ENCODE data around the gene EP300.

EP300 gene

GRCh38 chr22:41215926-41216325, 123.5 kb downstream of the EP300 start:
- Histone ChIP-seq H3K4me2 (ENCODE audit: low read length, poor library complexity, severe bottlenecking) (no peak overlapping the region), H3K36me3 (ENCODE audit: control insufficient read depth in 1 of 2, insufficient read depth in 2 of 2, low read depth in 1 of 2, low read length in 2 of 2) (peaks cover 51 to 53% of the 10 kb centered on the region in 2 experiments), H4K91ac (ENCODE audit: low read length) (peak overlapping the region; percentile 52), H3K4me3 (ENCODE audit: insufficient read depth in 1 of 2, low read depth in 1 of 2, low read length in 2 of 2) (no peak overlapping the region), H3K4me1 (ENCODE audit: control insufficient read depth, insufficient read depth, low read depth, low read length) (peaks cover 5% of the 10 kb centered on the region), H3K9ac (ENCODE audit: low read length) (no peak overlapping the region), H2AK5ac (ENCODE audit: low read length, severe bottlenecking) (no peak overlapping the region), H2AFZ (ENCODE audit: low read depth, low read length) (no peak overlapping the region), H2BK5ac (ENCODE audit: low read depth, low read length, poor library complexity, severe bottlenecking) (no peak overlapping the region), H2BK12ac (ENCODE audit: low read length in 2 of 2) (no peak overlapping the region), H3K4ac (ENCODE audit: low read depth in 1 of 2, low read length in 2 of 2) (no peak overlapping the region), H2BK15ac (ENCODE audit: low read depth, poor library complexity, severe bottlenecking) (no peak overlapping the region), H4K8ac (ENCODE audit: low read length) (no peak overlapping the region), H3K27ac (ENCODE audit: low read length, poor library complexity, severe bottlenecking) (no peak overlapping the region), H3K23ac (ENCODE audit: low read length in 2 of 2) (no peak overlapping the region), H3K9me3 (ENCODE audit: control insufficient read depth, low read length) (no peaks in the 10 kb centered on the region), H3K18ac (ENCODE audit: low read depth in 1 of 2, low read length in 2 of 2) (no peak overlapping the region), H3K27me3 (ENCODE audit: control insufficient read depth in 1 of 2, insufficient read depth in 1 of 2, low read length in 2 of 2) (no peaks in the 10 kb centered on the region), H3K79me1 (replicated peaks; ENCODE audit: low read length, poor library complexity, severe bottlenecking) (peaks cover 6% of the 10 kb centered on the region), H2BK120ac (ENCODE audit: low read depth, low read length) (no peak overlapping the region), H3K14ac (ENCODE audit: low read length in 2 of 2) (no peak overlapping the region)
- no peak for DNase-seq
- 95% methylated on average over 7 of the region's 7 CpGs for WGBS

DNA sequence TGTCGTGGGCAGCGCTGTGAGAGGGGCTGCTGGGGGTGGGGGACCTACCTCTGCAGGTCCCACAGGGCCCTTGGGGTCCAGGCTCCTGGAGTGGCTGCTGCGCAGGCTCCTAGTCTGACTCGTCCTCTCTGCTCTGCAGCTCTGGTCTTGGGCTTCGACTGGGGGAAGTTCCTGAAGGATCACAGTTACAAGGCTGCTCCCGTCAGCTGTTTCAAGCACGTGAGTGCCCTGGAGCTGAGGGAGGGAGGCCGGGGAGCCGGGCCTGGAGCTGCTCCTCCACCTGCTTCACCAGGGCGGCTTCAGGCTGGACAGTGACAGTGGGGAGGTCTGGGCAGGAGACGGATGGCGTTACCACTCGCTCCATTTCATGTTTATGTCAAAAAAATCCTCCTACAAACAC, 124.6 kb downstream of the EP300 start:
- H2AFZ ChIP-seq (ENCODE audit: low read depth, low read length) = no peak overlapping the region

GRCh38 chr22:41217553-41218157, 125.3 kb downstream of the EP300 start:
- no peak overlapping the region for H2BK12ac ChIP-seq (ENCODE audit: low read length in 2 of 2)
- H3K23ac ChIP-seq (ENCODE audit: low read length in 2 of 2) = no peak overlapping the region
- H4K8ac ChIP-seq (ENCODE audit: low read length) = peak overlapping the region; percentile 69
- H4K91ac ChIP-seq (ENCODE audit: low read length) = no peak overlapping the region
- no peak overlapping the region for H2AK5ac ChIP-seq (ENCODE audit: low read length, severe bottlenecking)
- H3K4me2 ChIP-seq (ENCODE audit: low read length, poor library complexity, severe bottlenecking) = no peak overlapping the region
- H3K9me3 ChIP-seq (ENCODE audit: control insufficient read depth, low read length) = no peaks in the 10 kb centered on the region
- peaks cover 6% of the 10 kb centered on the region for H3K79me1 ChIP-seq (replicated peaks; ENCODE audit: low read length, poor library complexity, severe bottlenecking)
- no peak overlapping the region for H2BK15ac ChIP-seq (ENCODE audit: low read depth, poor library complexity, severe bottlenecking)
- H2AFZ ChIP-seq (ENCODE audit: low read depth, low read length) = peak overlapping the region; percentile 8
- 76% methylated on average over 13 of the region's 16 CpGs for WGBS
- no peak overlapping the region for H2BK120ac ChIP-seq (ENCODE audit: low read depth, low read length)
- H3K18ac ChIP-seq (ENCODE audit: low read depth in 1 of 2, low read length in 2 of 2) = peak overlapping the region in 1 of 2 experiments; percentile 66
- peaks cover 56 to 58% of the 10 kb centered on the region in 2 experiments for H3K36me3 ChIP-seq (ENCODE audit: control insufficient read depth in 1 of 2, insufficient read depth in 2 of 2, low read depth in 1 of 2, low read length in 2 of 2)
- H3K14ac ChIP-seq (ENCODE audit: low read length in 2 of 2) = no peak overlapping the region
- H3K4me3 ChIP-seq (ENCODE audit: insufficient read depth in 1 of 2, low read depth in 1 of 2, low read length in 2 of 2) = no peak overlapping the region
- H3K27me3 ChIP-seq (ENCODE audit: control insufficient read depth in 1 of 2, insufficient read depth in 1 of 2, low read length in 2 of 2) = no peaks in the 10 kb centered on the region
- H3K4ac ChIP-seq (ENCODE audit: low read depth in 1 of 2, low read length in 2 of 2) = no peak overlapping the region
- peaks cover 5% of the 10 kb centered on the region for H3K4me1 ChIP-seq (ENCODE audit: control insufficient read depth, insufficient read depth, low read depth, low read length)
- DNase-seq = peak; percentile 84
- peak overlapping the region; percentile 75 for H3K9ac ChIP-seq (ENCODE audit: low read length)
- no peak overlapping the region for H2BK5ac ChIP-seq (ENCODE audit: low read depth, low read length, poor library complexity, severe bottlenecking)
- H3K27ac ChIP-seq (ENCODE audit: low read length, poor library complexity, severe bottlenecking) = peak overlapping the region; percentile 19

More for the DNA sequence above, 124.6 kb downstream of the EP300 start:
- Histone ChIP-seq H2AK5ac (ENCODE audit: low read length, severe bottlenecking) (no peak overlapping the region), H3K27me3 (ENCODE audit: control insufficient read depth in 1 of 2, insufficient read depth in 1 of 2, low read length in 2 of 2) (no peaks in the 10 kb centered on the region), H3K27ac (ENCODE audit: low read length, poor library complexity, severe bottlenecking) (no peak overlapping the region), H4K8ac (ENCODE audit: low read length) (no peak overlapping the region), H3K18ac (ENCODE audit: low read depth in 1 of 2, low read length in 2 of 2) (no peak overlapping the region), H3K4me3 (ENCODE audit: insufficient read depth in 1 of 2, low read depth in 1 of 2, low read length in 2 of 2) (no peak overlapping the region), H4K91ac (ENCODE audit: low read length) (no peak overlapping the region), H2BK15ac (ENCODE audit: low read depth, poor library complexity, severe bottlenecking) (no peak overlapping the region), H3K14ac (ENCODE audit: low read length in 2 of 2) (no peak overlapping the region), H3K9ac (ENCODE audit: low read length) (peak overlapping the region; percentile 75), H3K36me3 (ENCODE audit: control insufficient read depth in 1 of 2, insufficient read depth in 2 of 2, low read depth in 1 of 2, low read length in 2 of 2) (peaks cover 55 to 57% of the 10 kb centered on the region in 2 experiments), H2BK120ac (ENCODE audit: low read depth, low read length) (no peak overlapping the region), H2BK12ac (ENCODE audit: low read length in 2 of 2) (no peak overlapping the region), H3K79me1 (replicated peaks; ENCODE audit: low read length, poor library complexity, severe bottlenecking) (peaks cover 6% of the 10 kb centered on the region), H3K23ac (ENCODE audit: low read length in 2 of 2) (no peak overlapping the region), H3K4me1 (ENCODE audit: control insufficient read depth, insufficient read depth, low read depth, low read length) (peaks cover 5% of the 10 kb centered on the region), H3K9me3 (ENCODE audit: control insufficient read depth, low read length) (no peaks in the 10 kb centered on the region), H2BK5ac (ENCODE audit: low read depth, low read length, poor library complexity, severe bottlenecking) (no peak overlapping the region), H3K4ac (ENCODE audit: low read depth in 1 of 2, low read length in 2 of 2) (peak overlapping the region in 1 of 2 experiments; percentile 76), H3K4me2 (ENCODE audit: low read length, poor library complexity, severe bottlenecking) (no peak overlapping the region)
- peak; percentile 50 for DNase-seq
- WGBS = 89% methylated on average over 13 of the region's 13 CpGs

- H4K91ac ChIP-seq (ENCODE audit: low read length) = no peak overlapping the region
Measured at GRCh38 chr22:41222846-41223507, 130.6 kb downstream of the EP300 start.

More at GRCh38 chr22:41222846-41223507, 130.6 kb downstream of the EP300 start:
- Histone ChIP-seq H3K27me3 (ENCODE audit: control insufficient read depth in 1 of 2, insufficient read depth in 1 of 2, low read length in 2 of 2) (no peaks in the 10 kb centered on the region), H3K4me2 (ENCODE audit: low read length, poor library complexity, severe bottlenecking) (no peak overlapping the region), H2AFZ (ENCODE audit: low read depth, low read length) (no peak overlapping the region), H2AK5ac (ENCODE audit: low read length, severe bottlenecking) (no peak overlapping the region), H3K9ac (ENCODE audit: low read length) (no peak overlapping the region), H4K8ac (ENCODE audit: low read length) (no peak overlapping the region), H2BK120ac (ENCODE audit: low read depth, low read length) (no peak overlapping the region), H2BK5ac (ENCODE audit: low read depth, low read length, poor library complexity, severe bottlenecking) (no peak overlapping the region), H3K4me1 (ENCODE audit: control insufficient read depth, insufficient read depth, low read depth, low read length) (peaks cover under 1% of the 10 kb centered on the region), H3K36me3 (ENCODE audit: control insufficient read depth in 1 of 2, insufficient read depth in 2 of 2, low read depth in 1 of 2, low read length in 2 of 2) (peaks cover 76 to 85% of the 10 kb centered on the region in 2 experiments), H2BK15ac (ENCODE audit: low read depth, poor library complexity, severe bottlenecking) (no peak overlapping the region), H3K23ac (ENCODE audit: low read length in 2 of 2) (no peak overlapping the region), H3K27ac (ENCODE audit: low read length, poor library complexity, severe bottlenecking) (no peak overlapping the region), H3K79me1 (replicated peaks; ENCODE audit: low read length, poor library complexity, severe bottlenecking) (no peaks in the 10 kb centered on the region), H3K9me3 (ENCODE audit: control insufficient read depth, low read length) (no peaks in the 10 kb centered on the region), H3K4me3 (ENCODE audit: insufficient read depth in 1 of 2, low read depth in 1 of 2, low read length in 2 of 2) (no peak overlapping the region), H3K4ac (ENCODE audit: low read depth in 1 of 2, low read length in 2 of 2) (no peak overlapping the region), H3K18ac (ENCODE audit: low read depth in 1 of 2, low read length in 2 of 2) (no peak overlapping the region), H3K14ac (ENCODE audit: low read length in 2 of 2) (no peak overlapping the region), H2BK12ac (ENCODE audit: low read length in 2 of 2) (no peak overlapping the region)
- WGBS = 95% methylated on average over 7 of the region's 9 CpGs
- no peak for DNase-seq

Measured in mesenchymal stem cell (in vitro differentiated cells and primary cell).